H9 (cell line): ENCODE measurements around the gene NBDY. TPM values are rescaled to one million over a fixed set of nuclear protein-coding genes. Genes with fewer than 3 reads are reported as not detected.

Experiments
- DNase-seq: peaks from one replicate; pipeline ENCODE4 v3.0.0-alpha.2; 2017
- H2AFZ ChIP-seq: one replicate; pipeline ENCODE4 v1.6.1; 2013; ENCODE audit warnings: mild to moderate bottlenecking, low read length, control low read depth, moderate library complexity
- H2AK5ac ChIP-seq: 2 replicates; pipeline ENCODE4 v1.6.1; 2013; ENCODE audit warnings: low read length, control low read depth, mixed read lengths; ENCODE audit not compliant: insufficient read length
- H2BK120ac ChIP-seq: one replicate; pipeline ENCODE4 v1.6.1; 2013; ENCODE audit warnings: low read depth, mild to moderate bottlenecking, low read length, control low read depth, inconsistent platforms; ENCODE audit not compliant: poor library complexity, severe bottlenecking
- H2BK12ac ChIP-seq: 2 replicates; pipeline ENCODE4 v1.6.1; 2013; ENCODE audit warnings: low read length, control low read depth, mixed read lengths, low read depth; ENCODE audit not compliant: insufficient read length
- H2BK15ac ChIP-seq: 2 replicates; pipeline ENCODE4 v1.6.1; 2013; ENCODE audit warnings: low read depth, low read length, control low read depth
- H2BK20ac ChIP-seq: one replicate; pipeline ENCODE4 v1.6.1; 2013; ENCODE audit warnings: low read depth, mild to moderate bottlenecking, low read length, control low read depth, inconsistent platforms; ENCODE audit not compliant: poor library complexity, severe bottlenecking
- H2BK5ac ChIP-seq: 2 replicates; pipeline ENCODE4 v1.6.1; 2013; ENCODE audit warnings: low read length, control low read depth, mixed read lengths; ENCODE audit not compliant: insufficient read length
- H3K14ac ChIP-seq: 2 replicates; pipeline ENCODE4 v1.6.1; 2013; ENCODE audit warnings: low read length, control low read depth; ENCODE audit not compliant: insufficient read depth
- H3K18ac ChIP-seq: 2 replicates; pipeline ENCODE4 v1.6.1; 2013; ENCODE audit warnings: low read depth, mild to moderate bottlenecking, mixed read lengths, low read length, control low read depth; ENCODE audit not compliant: insufficient read length
- H3K23ac ChIP-seq: 2 replicates; pipeline ENCODE4 v1.6.1; 2013; ENCODE audit warnings: low read length, control low read depth, mixed read lengths, low read depth; ENCODE audit not compliant: insufficient read length
- H3K23me2 ChIP-seq: 2 replicates; pipeline ENCODE4 v1.6.1; 2013; ENCODE audit warnings: low read depth, mild to moderate bottlenecking, mixed read lengths, low read length, control low read depth; ENCODE audit not compliant: insufficient read length, poor library complexity, severe bottlenecking
- H3K27ac ChIP-seq: 2 replicates; pipeline ENCODE4 v1.5.1; 2013; ENCODE audit warnings: low read length, control low read depth, mixed read lengths, low read depth; ENCODE audit not compliant: insufficient read length
- H3K27me3 ChIP-seq: 2 replicates; pipeline ENCODE4 v1.6.1; 2013; ENCODE audit warnings: low read length, control low read depth, inconsistent platforms; ENCODE audit not compliant: insufficient read depth
- H3K4ac ChIP-seq: 2 replicates; pipeline ENCODE4 v1.6.1; 2013; ENCODE audit warnings: low read depth, mild to moderate bottlenecking, control low read depth, inconsistent platforms, low read length, moderate library complexity
- H3K4me1 ChIP-seq: 2 replicates; pipeline ENCODE4 v1.6.1; 2013; ENCODE audit warnings: low read length, control low read depth, inconsistent platforms; ENCODE audit not compliant: insufficient read depth
- H3K4me2 ChIP-seq: 2 replicates; pipeline ENCODE4 v1.6.1; 2013; ENCODE audit warnings: low read length, control low read depth, mixed read lengths; ENCODE audit not compliant: insufficient read length, insufficient read depth
- H3K56ac ChIP-seq: 2 replicates; pipeline ENCODE4 v1.6.1; 2013; ENCODE audit warnings: low read depth, mild to moderate bottlenecking, mixed read lengths, low read length, control low read depth; ENCODE audit not compliant: insufficient read length
- H3K79me1 ChIP-seq: 2 replicates; pipeline ENCODE4 v1.6.1; 2013; ENCODE audit warnings: low read depth, mild to moderate bottlenecking, moderate library complexity, low read length, control low read depth, inconsistent platforms; ENCODE audit not compliant: insufficient read depth, poor library complexity, severe bottlenecking
- H3K79me2 ChIP-seq: 2 replicates; pipeline ENCODE4 v1.6.1; 2013; ENCODE audit warnings: low read length, control low read depth, inconsistent platforms; ENCODE audit not compliant: insufficient read depth
- H3K9ac ChIP-seq: 2 replicates; pipeline ENCODE4 v1.6.1; 2013; ENCODE audit warnings: low read length, control low read depth, mixed read lengths; ENCODE audit not compliant: insufficient read length; ENCODE audit errors: extremely low read depth
- H3K9me3 ChIP-seq: one replicate; pipeline ENCODE4 v1.6.1; 2013; ENCODE audit warnings: low read depth, low read length, inconsistent platforms; ENCODE audit not compliant: control insufficient read depth
- H3T11ph ChIP-seq: one replicate; pipeline ENCODE4 v1.6.1; 2013; ENCODE audit warnings: mild to moderate bottlenecking, low read length, control low read depth, inconsistent platforms
- H4K20me1 ChIP-seq: one replicate; pipeline ENCODE4 v1.6.1; 2013; ENCODE audit not compliant: control insufficient read depth, insufficient read length, insufficient read depth
- H4K5ac ChIP-seq: 2 replicates; pipeline ENCODE4 v1.6.1; 2013; ENCODE audit warnings: low read depth, mild to moderate bottlenecking, mixed read lengths, low read length, control low read depth; ENCODE audit not compliant: insufficient read length
- H4K8ac ChIP-seq: replicated peaks from 2 replicates; pipeline ENCODE4 v1.6.1; 2013; ENCODE audit warnings: low read length, control low read depth, mixed read lengths, low read depth; ENCODE audit not compliant: insufficient read length
- H4K91ac ChIP-seq: 2 replicates; pipeline ENCODE4 v1.6.1; 2013; ENCODE audit warnings: low read depth, mild to moderate bottlenecking, moderate library complexity, mixed read lengths, low read length, control low read depth; ENCODE audit not compliant: insufficient read length
- H3K27ac Mint-ChIP-seq, 3 experiments: 2 replicates in 2 of 3; 3 replicates in 1 of 3; pipeline ENCODE4 v1.8.0; 2020 to 2021; ENCODE audit warnings: mixed read lengths in 3 of 3, mild to moderate bottlenecking in 1 of 3, moderate library complexity in 1 of 3
- H3K27me3 Mint-ChIP-seq: 2 replicates; pipeline ENCODE4 v1.8.0; 2021; ENCODE audit warnings: low read depth, mild to moderate bottlenecking, moderate library complexity, mixed read lengths
- H3K36me3 Mint-ChIP-seq, 3 experiments: 2 replicates in 2 of 3; 3 replicates in 1 of 3; pipeline ENCODE4 v1.8.0; 2020 to 2021; ENCODE audit warnings: low read depth in 3 of 3, mixed read lengths in 3 of 3; ENCODE audit not compliant: insufficient read depth in 1 of 3
- H3K4me1 Mint-ChIP-seq, 2 experiments: 2 replicates each; pipeline ENCODE4 v1.8.0; 2020; ENCODE audit warnings: mixed read lengths in 2 of 2
- H3K4me3 Mint-ChIP-seq, 2 experiments: 2 replicates in 1 of 2; 3 replicates in 1 of 2; pipeline ENCODE4 v1.8.0; 2020 to 2021; ENCODE audit warnings: mild to moderate bottlenecking in 2 of 2, mixed read lengths in 2 of 2, moderate library complexity in 1 of 2
- H3K9me3 Mint-ChIP-seq, 2 experiments: 2 replicates in 1 of 2; 3 replicates in 1 of 2; pipeline ENCODE4 v1.8.0; 2020; ENCODE audit warnings: mild to moderate bottlenecking in 2 of 2, mixed read lengths in 2 of 2, moderate library complexity in 1 of 2
- WGBS: extraction: QIAGEN DNeasy Blood & Tissue Kit; methylation state at CpG from one replicate; pipeline ENCODE4 v1.1.7; 2013; ENCODE audit warnings: missing lambda C conversion rate, low lambda C conversion rate, mixed read lengths; ENCODE audit not compliant: insufficient read length; ENCODE audit errors: extremely low coverage; 5-methylcytosine and 5-hydroxymethylcytosine counted together
- total RNA-seq: library from RNA; stranded (reverse); gene quantifications from 2 replicates; pipeline ENCODE4 v1.2.1, GENCODE V29; 2021
- TF ChIP-seq, protein P1 (sequence below): fragments of 200-600 bp; sonication (generic); conservative IDR thresholded peaks from 3 replicates; pipeline ENCODE4 v1.8.0; 2021; ENCODE audit warnings: antibody characterized with exemption, mild to moderate bottlenecking

The NBDY gene
- total RNA-seq, 1 experiment from 2014 or later, result 62.5 TPM

DNA sequence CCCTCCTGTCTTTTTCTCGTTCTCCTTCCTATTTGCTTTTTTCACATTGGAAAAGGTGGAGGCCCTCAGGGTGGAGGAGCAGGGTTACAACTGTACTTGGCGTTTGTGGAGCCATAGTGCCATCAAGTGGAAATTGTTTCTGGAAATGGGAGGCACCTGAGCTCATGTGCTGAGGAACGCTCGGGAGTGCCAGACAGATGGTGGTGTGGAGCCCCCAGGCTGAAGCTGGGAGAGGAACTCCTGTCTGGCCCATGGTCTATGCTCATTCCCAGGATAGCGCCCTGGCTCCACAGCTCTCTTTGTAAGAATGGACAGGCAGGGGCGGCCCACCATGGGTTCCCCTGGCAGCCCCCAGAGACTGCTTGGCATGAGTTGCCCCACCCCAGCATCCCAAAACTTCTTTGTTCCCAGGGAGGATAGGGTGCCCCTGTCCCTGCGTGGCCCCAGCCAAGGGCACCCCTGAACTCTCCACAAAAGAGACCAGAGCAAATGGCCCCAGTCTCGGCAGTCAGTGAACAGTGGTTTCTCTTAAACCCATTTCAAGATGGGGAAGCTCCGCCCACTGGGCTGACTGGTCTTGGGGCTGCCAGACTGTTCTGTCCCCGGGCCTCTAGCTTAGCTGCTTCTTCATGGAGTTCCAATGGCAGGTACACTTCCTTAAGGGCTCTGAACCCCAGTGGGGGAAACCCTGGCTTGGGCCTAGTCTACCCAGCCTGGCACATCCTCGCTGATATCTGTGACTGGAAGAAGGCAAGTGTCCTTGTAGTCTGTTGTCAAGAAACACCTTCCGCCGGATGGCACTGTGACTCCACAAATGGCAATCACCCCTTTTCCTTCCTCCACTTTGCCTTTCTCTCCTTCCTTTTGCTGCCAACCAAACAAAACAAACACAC, 70.1 kb downstream of the NBDY start:
- Histone ChIP-seq H4K91ac (no peak overlapping the region), H2BK15ac (no peak overlapping the region), H3K56ac (no peak overlapping the region), H3K79me2 (no peaks in the 10 kb centered on the region), H2AK5ac (no peak overlapping the region), H3K4me2 (no peak overlapping the region), H4K8ac (no peak overlapping the region), H4K5ac (no peak overlapping the region), H3K27me3 (no peaks in the 10 kb centered on the region), H3K9me3 (no peaks in the 10 kb centered on the region), H3K14ac (no peak overlapping the region), H2AFZ (no peak overlapping the region), H2BK5ac (no peak overlapping the region), H3K18ac (no peak overlapping the region), H3K4ac (no peak overlapping the region), H3K27ac (no peak overlapping the region), H3K9ac (no peak overlapping the region), H2BK12ac (no peak overlapping the region), H3K79me1 (no peaks in the 10 kb centered on the region), H3T11ph (no peak overlapping the region), H3K23ac (no peak overlapping the region), H4K20me1 (no peaks in the 10 kb centered on the region), H3K23me2 (no peaks in the 10 kb centered on the region), H3K4me1 (peaks cover 2% of the 10 kb centered on the region; the same call in 1 of the 2 replicates), H2BK20ac (no peak overlapping the region), H2BK120ac (no peak overlapping the region)
- Mint-ChIP-seq H3K9me3 (peaks cover 47 to 70% of the 10 kb centered on the region in 2 experiments), H3K36me3 (peaks cover 10 to 34% (median 29%) of the 10 kb centered on the region in 3 experiments; a peak in 6 of 7 replicates), H3K4me1 (peaks cover 20 to 25% of the 10 kb centered on the region in 2 experiments), H3K27me3 (no peaks in the 10 kb centered on the region; the same call in 1 of the 2 replicates), H3K27ac (peak overlapping the region in 2 of 3 experiments; percentile 11 to 13; a peak in 1 of 7 replicates), H3K4me3 (no peak overlapping the region)
- peak; percentile 26 for DNase-seq
- TF ChIP-seq, protein P1, sequence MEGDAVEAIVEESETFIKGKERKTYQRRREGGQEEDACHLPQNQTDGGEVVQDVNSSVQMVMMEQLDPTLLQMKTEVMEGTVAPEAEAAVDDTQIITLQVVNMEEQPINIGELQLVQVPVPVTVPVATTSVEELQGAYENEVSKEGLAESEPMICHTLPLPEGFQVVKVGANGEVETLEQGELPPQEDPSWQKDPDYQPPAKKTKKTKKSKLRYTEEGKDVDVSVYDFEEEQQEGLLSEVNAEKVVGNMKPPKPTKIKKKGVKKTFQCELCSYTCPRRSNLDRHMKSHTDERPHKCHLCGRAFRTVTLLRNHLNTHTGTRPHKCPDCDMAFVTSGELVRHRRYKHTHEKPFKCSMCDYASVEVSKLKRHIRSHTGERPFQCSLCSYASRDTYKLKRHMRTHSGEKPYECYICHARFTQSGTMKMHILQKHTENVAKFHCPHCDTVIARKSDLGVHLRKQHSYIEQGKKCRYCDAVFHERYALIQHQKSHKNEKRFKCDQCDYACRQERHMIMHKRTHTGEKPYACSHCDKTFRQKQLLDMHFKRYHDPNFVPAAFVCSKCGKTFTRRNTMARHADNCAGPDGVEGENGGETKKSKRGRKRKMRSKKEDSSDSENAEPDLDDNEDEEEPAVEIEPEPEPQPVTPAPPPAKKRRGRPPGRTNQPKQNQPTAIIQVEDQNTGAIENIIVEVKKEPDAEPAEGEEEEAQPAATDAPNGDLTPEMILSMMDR, result no peak
- no CpG with 5 or more reads among the region's 13 CpGs for WGBS
